Erythroblast (primary cell): ENCODE data around the gene MYO9B.

Source experiments
- GATA1 ChIP-seq: IDR thresholded peaks from 2 replicates; pipeline ENCODE4 v1.6.1; 2011; ENCODE audit warnings: low read depth, mild to moderate bottlenecking, control low read depth, low read length, moderate library complexity
- POLR2A ChIP-seq: IDR thresholded peaks from 2 replicates; pipeline ENCODE4 v1.6.1; 2011; ENCODE audit warnings: mild to moderate bottlenecking, low read length

- TF ChIP-seq POLR2A: no peak
- TF ChIP-seq GATA1: no peak
Observed at GRCh38 chr19:17153996-17154395, 78.4 kb downstream of the MYO9B start.
